KBM-7 (cell line): ENCODE measurements around the gene ATP1A3.
"Not testable (repeated sequence)": the region's sequence is repeated elsewhere in the genome, so short reads cannot be mapped to it uniquely, and the experiment has no call there.

Experiments
- DNase-seq: peaks from one replicate; pipeline ENCODE4 v3.0.0-alpha.2; 2015
- in situ Hi-C: fragments of 300-500 bp; cut with MboI; formaldehyde crosslinking; loops from 2 replicates; pipeline ENCODE4 v1.14.3; 2020; ENCODE audit warnings: low sequenced_read_pairs, low pct_unique_long_range_greater_than_20kb, mixed read lengths

Gene ATP1A3

GRCh38 chr19:42018503-42019193 lies 24.6 kb upstream of the ATP1A3 start:
- in situ Hi-C loops, result no loop called here
- DNase-seq, result no peak

- in situ Hi-C loops, result no loop called here
- DNase-seq, result no peak
These were observed 23.0 kb upstream of the ATP1A3 start for GRCh38 chr19:42017040-42017439.

- in situ Hi-C loops, result not testable (repeated sequence)
These were observed 18.7 kb upstream of the ATP1A3 start for GRCh38 chr19:42012747-42013146.

GRCh38 chr19:42010245-42011126 lies 16.5 kb upstream of the ATP1A3 start:
- DNase-seq, result no peak
- in situ Hi-C loops, result no loop called here

More at GRCh38 chr19:42012747-42013146, 18.7 kb upstream of the ATP1A3 start:
- not testable (repeated sequence) for DNase-seq

- in situ Hi-C loops, result no loop called here
- DNase-seq, result no peak
These were observed 12.5 kb upstream of the ATP1A3 start for GRCh38 chr19:42006569-42006968.

GRCh38 chr19:42005504-42005903 lies 11.5 kb upstream of the ATP1A3 start:
- DNase-seq, result no peak
- in situ Hi-C loops, result no loop called here

GRCh38 chr19:42003506-42004294 lies 9.7 kb upstream of the ATP1A3 start:
- no peak for DNase-seq
- in situ Hi-C loops, result no loop called here

- in situ Hi-C loops, result no loop called here
These were observed 5.8 kb upstream of the ATP1A3 start for GRCh38 chr19:41999878-42000208.

GRCh38 chr19:41999071-41999877 lies 5.2 kb upstream of the ATP1A3 start:
- in situ Hi-C loops, result no loop called here
- DNase-seq, result no peak

More at GRCh38 chr19:41999878-42000208, 5.8 kb upstream of the ATP1A3 start:
- no peak for DNase-seq

GRCh38 chr19:41998246-41999020 lies 4.4 kb upstream of the ATP1A3 start:
- in situ Hi-C loops, result no loop called here
- DNase-seq, result no peak

GRCh38 chr19:41997851-41998229 lies 3.8 kb upstream of the ATP1A3 start:
- in situ Hi-C loops, result no loop called here
- no peak for DNase-seq

- in situ Hi-C loops, result no loop called here
- DNase-seq, result peak; percentile 59
These were observed 3.3 kb upstream of the ATP1A3 start for GRCh38 chr19:41997121-41997850.

GRCh38 chr19:41995959-41996797 lies 2.1 kb upstream of the ATP1A3 start:
- peak; percentile 16 for DNase-seq
- in situ Hi-C loops, result no loop called here

GRCh38 chr19:41994994-41995958 lies 1.2 kb upstream of the ATP1A3 start:
- in situ Hi-C loops, result no loop called here
- DNase-seq, result no peak

- no peak for DNase-seq
- in situ Hi-C loops, result no loop called here
These were observed 516 bp upstream of the ATP1A3 start for GRCh38 chr19:41994521-41994971.
